ENCODE results near the gene COL6A3.

COL6A3 gene

GRCh38 chr2:237353215-237353614 is 60.7 kb downstream of the COL6A3 start:
- TF ChIP-seq CTCF (conservative IDR thresholded peaks at IDR 0.05) = no peak
- TF ChIP-seq ZFX (IDR thresholded peaks at IDR 0.05) = no peak
- no peak overlapping the region for H3K27ac ChIP-seq

- H3K27ac ChIP-seq = no peak overlapping the region
- TF ChIP-seq CTCF (conservative IDR thresholded peaks at IDR 0.05) (no peak), ZFX (IDR thresholded peaks at IDR 0.05) (no peak)
Measured at GRCh38 chr2:237352279-237352845, 61.6 kb downstream of the COL6A3 start.

- TF ChIP-seq ZFX (IDR thresholded peaks at IDR 0.05) (no peak), CTCF (conservative IDR thresholded peaks at IDR 0.05) (no peak)
- no peak overlapping the region for H3K27ac ChIP-seq
Measured at GRCh38 chr2:237351796-237352195, 62.2 kb downstream of the COL6A3 start.

- TF ChIP-seq ZFX (IDR thresholded peaks at IDR 0.05) (no peak), CTCF (conservative IDR thresholded peaks at IDR 0.05) (no peak)
- no peak overlapping the region for H3K27ac ChIP-seq
Measured at GRCh38 chr2:237351046-237351445, 62.9 kb downstream of the COL6A3 start.

- H3K27ac ChIP-seq = no peak overlapping the region
- no peak for TF ChIP-seq ZFX (IDR thresholded peaks at IDR 0.05)
- no peak for TF ChIP-seq CTCF (conservative IDR thresholded peaks at IDR 0.05)
Measured at GRCh38 chr2:237350597-237350996, 63.4 kb downstream of the COL6A3 start.

- TF ChIP-seq CTCF (conservative IDR thresholded peaks at IDR 0.05) = no peak
- no peak for TF ChIP-seq ZFX (IDR thresholded peaks at IDR 0.05)
- no peak overlapping the region for H3K27ac ChIP-seq
Measured at GRCh38 chr2:237350070-237350469, 63.9 kb downstream of the COL6A3 start.

- H3K27ac ChIP-seq = no peak overlapping the region
- TF ChIP-seq CTCF (conservative IDR thresholded peaks at IDR 0.05) (no peak), ZFX (IDR thresholded peaks at IDR 0.05) (no peak)
Measured at GRCh38 chr2:237348281-237348865, 65.6 kb downstream of the COL6A3 start.
